ENCODE measurements around the gene OR1L6. TPM values are rescaled to one million over a fixed set of nuclear protein-coding genes. Genes with fewer than 3 reads are reported as not detected.

OR1L6 gene
- total RNA-seq, 1 donor from 2014 or later, result not detected

Other genes starting within 250 kb of the OR1L6 start
- not detected for gene OR1J2, start 231.5 kb upstream of the OR1L6 start, total RNA-seq
- gene OR1J4, start 223.2 kb upstream of the OR1L6 start, total RNA-seq, result not detected
- gene OR1N1, start 215.0 kb upstream of the OR1L6 start, total RNA-seq, result not detected
- not detected for gene OR1N2, start 189.2 kb upstream of the OR1L6 start, total RNA-seq
- gene OR1L8, start 158.9 kb upstream of the OR1L6 start, total RNA-seq, result not detected
- gene OR1Q1, start 127.6 kb upstream of the OR1L6 start, total RNA-seq, result not detected
- not detected for gene OR1B1, start 84.7 kb upstream of the OR1L6 start, total RNA-seq
- not detected for gene OR1L1, start 80.6 kb upstream of the OR1L6 start, total RNA-seq
- not detected for gene OR1L3, start 67.2 kb upstream of the OR1L6 start, total RNA-seq
- not detected for gene OR1L4, start 18.3 kb upstream of the OR1L6 start, total RNA-seq
- gene OR5C1, start 46.6 kb downstream of the OR1L6 start, total RNA-seq, result not detected
- gene OR1K1, start 57.8 kb downstream of the OR1L6 start, total RNA-seq, result not detected
- 32.5 TPM for gene PDCL, start 86.3 kb downstream of the OR1L6 start, total RNA-seq
- gene RC3H2, start 163.1 kb downstream of the OR1L6 start, total RNA-seq, result 95.1 TPM
- 59.7 TPM for gene ZBTB6, start 171.0 kb downstream of the OR1L6 start, total RNA-seq
- 12.5 TPM for gene ZBTB26, start 189.2 kb downstream of the OR1L6 start, total RNA-seq
- 96.1 TPM for gene RABGAP1, start 198.7 kb downstream of the OR1L6 start, total RNA-seq